Transverse colon (tissue), 4 donors: Measurements from ENCODE around the gene EZH1.

Experiments
- EP300 ChIP-seq: sonication (generic); formaldehyde crosslinking; IDR thresholded peaks from one replicate; pipeline ENCODE4 v1.6.1; 2017; ENCODE audit warnings: antibody characterized with exemption, low read depth
- POLR2A ChIP-seq: fragments of 450-650 bp; IDR thresholded peaks from one replicate; pipeline ENCODE4 v1.6.1; 2016; ENCODE audit warnings: antibody characterized with exemption, mild to moderate bottlenecking, moderate library complexity
- POLR2AphosphoS5 ChIP-seq, 3 donors: sonication (generic); formaldehyde crosslinking; IDR thresholded peaks; one replicate each; pipeline ENCODE4 v1.6.1; 2016; ENCODE audit warnings: antibody characterized with exemption in 3 of 3
- TF ChIP-seq, protein P1 (sequence below), 5 experiments: fragments of 200-600 bp in 3 of 5; fragments of 450-650 bp in 2 of 5; sonication (generic) in 3 of 5; IDR thresholded peaks; 1 replicate in 2 of 5; 2 replicates in 3 of 5; pipeline ENCODE4 v1.5.1; 2016 to 2017; ENCODE audit warnings: antibody characterized with exemption in 5 of 5, inconsistent platforms in 3 of 5, mild to moderate bottlenecking in 2 of 5, moderate library complexity in 1 of 5

DNA sequence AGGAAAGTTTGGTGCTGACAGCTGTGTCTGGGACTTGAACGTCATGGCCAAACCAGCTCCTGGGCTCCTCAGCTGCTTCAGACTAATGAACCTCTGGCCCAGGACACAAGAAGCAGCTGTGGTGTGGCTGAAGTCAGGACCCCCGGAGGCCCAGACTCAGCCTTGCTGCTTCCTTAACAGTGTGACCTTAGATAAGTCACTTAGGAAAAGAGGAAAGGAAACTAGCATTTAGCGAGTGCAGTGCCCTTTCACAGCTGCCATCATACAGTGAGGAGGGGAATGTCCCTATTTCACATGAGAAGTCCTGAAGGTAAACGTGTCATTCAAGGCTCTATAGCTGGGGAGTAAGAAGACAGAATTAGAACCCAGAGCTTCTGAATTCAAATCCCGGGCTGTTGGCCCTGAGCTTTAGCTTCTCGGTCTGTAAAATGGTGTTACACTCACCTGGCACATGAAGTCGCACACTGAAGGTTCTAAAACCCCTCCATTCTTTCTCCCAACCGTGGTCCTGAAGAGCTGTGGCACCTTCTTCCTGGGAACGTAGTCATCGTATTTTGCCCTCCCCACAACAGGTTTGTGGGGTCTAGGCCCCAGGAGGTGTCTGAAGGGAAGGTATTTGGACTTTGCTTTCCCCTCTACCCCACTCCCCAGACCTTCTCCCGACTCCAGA, 15.3 kb upstream of the EZH1 start:
- TF ChIP-seq POLR2A: no peak
- no peak for TF ChIP-seq EP300
- TF ChIP-seq, protein P1, sequence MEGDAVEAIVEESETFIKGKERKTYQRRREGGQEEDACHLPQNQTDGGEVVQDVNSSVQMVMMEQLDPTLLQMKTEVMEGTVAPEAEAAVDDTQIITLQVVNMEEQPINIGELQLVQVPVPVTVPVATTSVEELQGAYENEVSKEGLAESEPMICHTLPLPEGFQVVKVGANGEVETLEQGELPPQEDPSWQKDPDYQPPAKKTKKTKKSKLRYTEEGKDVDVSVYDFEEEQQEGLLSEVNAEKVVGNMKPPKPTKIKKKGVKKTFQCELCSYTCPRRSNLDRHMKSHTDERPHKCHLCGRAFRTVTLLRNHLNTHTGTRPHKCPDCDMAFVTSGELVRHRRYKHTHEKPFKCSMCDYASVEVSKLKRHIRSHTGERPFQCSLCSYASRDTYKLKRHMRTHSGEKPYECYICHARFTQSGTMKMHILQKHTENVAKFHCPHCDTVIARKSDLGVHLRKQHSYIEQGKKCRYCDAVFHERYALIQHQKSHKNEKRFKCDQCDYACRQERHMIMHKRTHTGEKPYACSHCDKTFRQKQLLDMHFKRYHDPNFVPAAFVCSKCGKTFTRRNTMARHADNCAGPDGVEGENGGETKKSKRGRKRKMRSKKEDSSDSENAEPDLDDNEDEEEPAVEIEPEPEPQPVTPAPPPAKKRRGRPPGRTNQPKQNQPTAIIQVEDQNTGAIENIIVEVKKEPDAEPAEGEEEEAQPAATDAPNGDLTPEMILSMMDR (IDR thresholded peaks at IDR 0.05): no peak
- TF ChIP-seq POLR2AphosphoS5 (IDR thresholded peaks at IDR 0.05): no peak
